Fibroblast of skin of back (primary cell): ENCODE results near the gene NTM.
A peak's percentile ranks its signal among the peaks of the same experiment; 100 is the strongest.

ENCODE experiments used
- DNase-seq: peaks from one replicate; pipeline ENCODE4 v3.0.0-alpha.2; 2013

The NTM gene

DNA sequence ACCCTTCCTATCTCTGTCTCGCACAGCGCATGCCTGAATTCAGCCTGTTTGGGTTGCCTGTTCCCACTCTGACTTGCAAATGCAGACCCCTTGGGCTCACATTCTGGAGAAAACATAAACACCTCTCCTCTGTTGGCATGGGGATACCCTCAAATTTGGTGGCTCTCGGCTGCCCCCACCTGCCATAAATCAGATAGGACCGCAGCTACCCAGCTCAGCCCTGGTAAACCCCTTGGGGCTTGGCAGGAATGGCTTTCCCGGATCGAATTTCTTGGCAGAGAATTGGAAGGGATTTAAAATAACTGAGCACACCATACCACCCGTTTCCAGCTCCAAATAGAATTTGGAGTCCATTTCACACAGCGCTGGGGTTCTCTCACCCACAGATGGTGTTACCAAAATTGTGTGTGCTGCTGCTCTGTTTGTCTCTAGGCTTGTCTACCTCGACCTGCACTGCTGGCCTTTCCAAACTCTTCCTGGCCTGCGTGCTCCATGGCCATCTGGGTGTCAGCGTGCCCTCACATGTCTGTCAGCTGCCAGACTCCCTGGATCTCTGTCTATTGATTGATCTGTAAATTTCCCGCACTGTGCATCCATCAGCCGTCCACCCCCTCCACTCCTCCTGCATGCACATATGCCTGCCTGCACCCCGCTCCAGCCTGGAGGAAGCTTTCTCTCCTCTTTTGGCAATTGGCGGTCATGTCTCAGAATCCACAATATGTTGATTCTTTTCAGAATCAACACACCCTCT lies 134.0 kb downstream of the NTM start:
- peak; percentile 54 for DNase-seq

DNA sequence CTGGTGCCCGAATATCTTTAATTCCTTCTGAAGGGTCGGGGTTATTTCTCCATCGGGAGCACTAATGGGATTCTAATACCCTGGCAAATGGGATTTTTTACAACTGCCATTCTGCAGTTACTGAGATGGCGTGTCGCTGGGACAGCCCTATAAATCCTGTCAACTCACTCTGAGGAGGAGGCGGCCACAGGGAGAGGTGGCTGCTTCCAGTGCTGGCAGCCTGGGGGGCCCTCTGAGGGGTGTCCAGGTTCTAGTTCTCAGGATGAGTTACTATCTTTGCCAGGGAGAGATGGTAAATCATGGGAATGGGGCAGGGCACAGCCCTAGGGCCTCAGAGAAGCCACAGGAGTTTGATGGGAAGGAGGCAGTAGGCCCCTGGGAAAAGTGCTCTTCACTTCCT lies 135.9 kb downstream of the NTM start:
- DNase-seq: no peak

DNA sequence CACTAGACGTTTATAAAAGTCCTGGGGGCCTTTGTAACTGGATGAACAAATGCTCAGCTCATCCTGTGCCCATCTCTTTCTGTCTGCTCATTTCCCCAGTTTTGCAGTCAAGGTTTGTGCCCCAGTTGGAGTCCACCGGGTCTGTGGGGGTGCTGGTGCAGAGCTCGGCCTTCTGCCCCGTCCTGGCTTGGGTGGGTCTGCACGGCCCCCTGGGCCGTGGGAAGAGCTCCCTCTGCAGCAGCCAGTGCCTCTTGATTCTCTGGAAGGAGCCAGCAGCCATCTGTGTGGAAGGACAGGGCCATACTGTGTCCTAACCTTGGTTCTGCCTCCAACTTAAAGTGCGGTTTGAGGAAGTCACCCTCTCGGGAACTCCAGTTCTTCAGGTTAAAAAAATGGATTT lies 140.2 kb downstream of the NTM start:
- no peak for DNase-seq

DNA sequence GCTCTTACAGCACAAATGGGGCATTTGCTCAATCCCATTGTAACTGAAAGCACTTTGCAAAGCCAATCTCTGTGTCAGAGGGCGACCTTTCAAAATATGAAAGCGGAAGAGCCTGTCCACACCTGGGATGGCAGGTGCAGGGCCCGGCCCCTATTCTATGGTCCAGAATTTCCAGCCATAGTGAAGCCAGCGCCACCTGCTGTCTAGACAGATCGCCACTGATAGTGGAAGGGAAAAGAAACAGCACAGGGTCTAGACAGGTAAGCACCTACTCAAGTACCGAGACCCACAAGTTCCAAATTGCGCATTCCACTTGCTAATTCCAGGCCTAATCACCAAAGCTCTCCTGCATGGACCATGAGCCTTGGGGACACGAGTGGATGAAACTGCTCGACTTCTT lies 141.4 kb downstream of the NTM start:
- DNase-seq: no peak

DNA sequence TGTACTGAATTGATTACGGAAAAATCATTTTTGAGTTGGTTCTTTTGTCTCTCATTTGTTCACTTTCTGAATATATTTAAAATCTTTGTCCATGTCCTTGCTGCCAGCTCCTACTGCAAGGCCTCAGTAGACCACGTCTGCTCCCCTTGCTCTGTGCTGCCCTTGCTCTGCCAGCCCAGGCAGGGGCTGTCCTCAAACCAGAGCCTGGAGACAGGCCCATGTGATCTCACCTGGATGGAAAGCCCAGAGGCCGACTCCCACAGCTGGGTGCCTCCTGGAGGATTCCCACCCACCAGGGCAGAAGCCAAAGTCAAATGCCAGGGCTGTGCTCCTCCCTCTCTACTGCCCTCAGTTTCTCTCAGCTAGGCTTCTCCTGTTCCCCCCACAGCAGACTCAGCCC lies 141.8 kb downstream of the NTM start:
- DNase-seq: no peak

DNA sequence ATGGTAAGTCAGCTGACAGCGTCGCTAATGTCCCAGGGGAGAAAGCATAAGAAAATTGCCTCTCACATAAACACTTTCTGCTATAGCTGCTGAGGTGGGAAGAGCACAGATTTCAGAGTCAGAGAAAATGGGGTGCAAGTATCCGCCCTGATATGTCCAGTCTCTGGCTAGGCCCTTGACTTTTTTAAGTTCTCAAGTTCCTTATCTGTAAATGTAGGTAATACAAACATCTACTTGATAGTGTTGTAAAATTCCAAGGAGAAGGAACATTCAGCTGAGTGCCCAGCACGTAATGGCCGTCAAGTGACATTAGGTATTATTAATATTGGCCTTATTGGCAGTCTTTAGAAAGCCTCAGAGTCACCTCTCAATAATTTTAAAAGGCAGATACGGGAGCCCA lies 143.6 kb downstream of the NTM start:
- DNase-seq: no peak

DNA sequence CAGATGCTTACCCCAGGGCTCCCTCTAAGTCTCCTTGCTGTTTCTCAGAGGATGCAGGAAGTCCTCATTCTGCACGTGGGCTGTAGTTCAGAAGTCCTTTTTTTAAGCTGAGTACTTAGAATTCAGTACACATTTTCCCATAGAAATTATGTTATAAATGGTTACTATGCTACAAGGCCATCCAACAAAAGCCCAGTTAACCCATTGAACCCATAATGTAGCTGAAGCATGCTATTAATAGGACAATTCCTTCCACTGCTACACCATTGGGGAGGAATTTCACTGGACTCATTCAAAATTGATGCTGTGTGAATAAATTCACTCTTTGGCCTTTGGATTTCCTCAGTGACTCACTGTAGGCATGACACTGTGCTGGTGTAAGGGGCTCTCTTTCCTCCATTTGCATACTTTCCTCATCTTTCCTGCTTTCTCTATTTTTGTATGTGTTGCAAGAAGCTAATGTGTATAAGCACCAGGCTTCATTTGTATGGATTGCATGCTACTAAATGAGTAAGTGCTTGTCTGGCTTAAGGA lies 148.0 kb downstream of the NTM start:
- DNase-seq: peak; percentile 56

DNA sequence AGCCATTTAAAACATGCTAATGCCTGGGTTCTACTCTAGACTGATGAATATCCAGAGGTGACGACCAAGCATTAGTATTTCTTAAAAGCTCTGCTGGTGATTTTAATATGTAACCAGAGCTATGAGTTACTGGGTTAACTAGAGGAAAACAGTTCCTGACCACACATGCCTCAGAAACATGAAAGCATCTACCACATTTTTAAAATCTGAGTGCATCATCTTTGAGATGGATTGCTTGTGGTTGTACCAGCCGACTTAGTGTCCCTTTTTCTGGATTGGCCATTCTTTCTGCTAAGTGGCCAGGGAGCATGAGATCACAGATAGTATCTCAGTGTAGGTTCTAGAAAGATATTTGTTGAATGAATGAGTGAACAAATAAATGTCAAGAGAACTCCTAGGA lies 152.4 kb downstream of the NTM start:
- peak; percentile 28 for DNase-seq

DNA sequence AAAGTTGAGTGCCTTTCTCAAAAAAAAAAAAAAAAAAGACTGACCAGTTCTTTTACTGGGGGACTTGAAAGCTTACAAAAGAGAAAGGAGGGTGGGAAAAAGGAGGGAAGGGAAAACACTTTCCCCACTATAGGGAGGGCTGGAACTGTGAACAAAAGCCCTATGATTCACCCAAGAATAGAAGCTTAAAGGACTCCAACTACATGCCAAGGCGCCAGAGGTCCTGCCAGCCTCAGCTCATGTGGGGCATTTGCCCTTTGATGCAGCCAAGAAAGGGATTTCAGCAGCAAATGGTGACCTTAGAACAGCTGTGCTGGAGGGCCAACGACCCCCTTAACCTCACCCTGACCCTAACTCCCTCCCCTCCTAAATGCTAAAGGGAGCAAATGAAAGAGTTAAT lies 160.0 kb downstream of the NTM start:
- DNase-seq: no peak

DNA sequence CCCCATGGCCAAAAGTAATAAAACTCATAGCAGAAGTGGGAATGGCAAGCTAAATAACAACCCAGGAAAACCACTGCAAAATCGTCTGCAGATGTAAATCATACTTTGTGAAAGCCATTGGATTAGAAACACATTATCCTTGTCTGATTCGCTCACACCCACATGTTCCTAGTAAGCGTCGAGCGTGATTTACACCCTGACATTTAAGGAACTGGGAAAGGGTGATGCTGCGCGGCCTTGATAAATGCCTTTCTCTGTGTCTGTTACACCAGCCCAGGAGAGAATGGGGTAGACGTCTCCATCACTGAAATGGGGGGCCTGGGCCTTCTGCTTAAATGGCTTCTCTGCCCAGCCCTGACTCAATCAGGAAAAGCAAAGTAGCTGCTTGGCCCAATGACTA lies 162.7 kb downstream of the NTM start:
- DNase-seq: no peak

DNA sequence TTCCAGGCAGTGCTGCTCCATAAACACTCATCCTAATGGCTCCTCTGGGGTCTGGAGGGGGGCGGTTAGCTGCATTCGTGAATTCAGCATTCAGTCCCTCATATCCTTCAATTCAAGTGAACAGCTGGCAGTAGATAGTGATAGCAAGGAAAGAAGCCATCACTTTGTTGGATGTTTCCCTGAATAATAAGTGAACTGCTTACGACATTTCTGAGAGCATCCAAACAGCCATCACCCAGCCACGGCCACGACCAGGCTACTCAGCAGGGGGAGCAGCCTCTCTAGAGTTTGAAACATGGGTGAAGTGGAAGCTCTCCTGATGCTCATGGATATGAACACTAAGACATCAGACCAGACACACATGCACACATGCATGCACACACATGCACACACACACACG lies 163.6 kb downstream of the NTM start:
- DNase-seq: no peak

DNA sequence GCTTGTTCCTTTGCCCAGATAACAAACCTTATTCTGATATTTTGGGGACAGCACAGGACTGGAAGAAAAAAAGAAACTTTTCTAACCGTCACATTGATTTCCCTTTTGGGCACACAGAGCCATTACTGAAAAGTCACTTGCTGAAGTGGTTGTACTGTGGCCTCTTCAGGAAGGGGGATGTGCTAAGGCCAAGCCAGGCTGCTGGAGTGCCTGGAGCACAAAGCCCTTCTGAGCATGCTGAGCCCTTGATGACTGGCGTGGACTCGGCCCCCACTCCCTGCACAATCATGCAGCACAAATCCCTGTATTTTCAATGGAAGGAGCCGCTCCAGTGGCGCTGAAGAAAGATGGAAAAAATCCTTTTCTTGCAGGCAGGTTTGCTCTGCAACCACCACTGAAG lies 164.2 kb downstream of the NTM start:
- DNase-seq: no peak

DNA sequence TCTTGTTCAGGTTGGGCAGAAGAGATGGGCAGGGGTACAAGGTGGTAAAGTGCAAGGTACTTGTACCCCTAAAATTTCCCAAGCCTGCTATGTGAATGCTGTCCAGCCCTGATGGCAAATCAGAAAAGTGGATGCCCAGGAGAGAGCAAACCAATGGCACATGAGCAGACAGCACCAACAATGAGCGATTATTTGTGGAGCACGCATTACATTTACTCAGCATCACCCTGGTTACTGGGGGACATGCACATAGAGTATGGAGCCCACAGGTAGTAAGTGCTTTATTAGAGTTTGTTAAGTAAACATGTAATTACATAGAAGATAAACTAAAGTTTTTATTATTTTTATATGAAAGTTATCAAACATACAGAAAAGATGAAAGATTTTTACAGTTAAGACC lies 165.7 kb downstream of the NTM start:
- no peak for DNase-seq

DNA sequence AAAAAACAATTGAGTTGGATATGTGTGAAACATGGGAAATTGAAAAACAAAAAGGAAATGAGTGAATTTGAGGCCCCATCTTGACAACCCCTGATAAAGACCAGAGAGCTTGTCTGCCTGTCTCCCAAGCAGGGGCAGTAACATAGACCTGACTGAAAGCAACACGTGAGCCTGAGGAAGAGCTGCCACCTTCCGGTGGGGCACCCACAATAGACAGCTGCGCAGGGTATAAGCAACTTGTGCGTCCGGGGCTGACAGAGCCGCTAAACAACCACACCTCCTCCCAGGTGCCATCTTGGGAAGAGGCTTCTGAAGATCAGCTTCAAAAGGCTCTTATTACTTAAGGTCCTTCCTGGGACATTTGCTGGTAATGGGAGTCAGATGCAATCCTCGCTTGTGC lies 166.8 kb downstream of the NTM start:
- DNase-seq: no peak

DNA sequence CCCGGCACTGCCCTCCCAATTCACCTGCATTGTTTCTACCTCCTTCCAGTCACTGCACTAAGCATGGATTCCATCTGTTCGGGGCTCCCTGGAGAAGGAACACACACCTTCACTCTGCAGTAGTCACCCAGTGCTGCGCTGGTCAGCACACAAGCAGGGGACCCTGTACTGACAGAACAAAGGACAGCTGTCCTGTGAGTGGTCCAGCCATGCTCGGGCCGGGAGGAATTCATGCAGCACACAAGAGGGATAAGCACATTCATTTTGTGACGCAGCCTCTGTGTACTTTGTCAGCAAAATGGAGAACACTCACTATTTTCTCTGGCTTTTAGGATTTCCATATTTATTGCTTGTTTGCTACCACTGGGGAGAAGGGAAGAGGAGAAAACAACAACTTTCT lies 167.3 kb downstream of the NTM start:
- no peak for DNase-seq

DNA sequence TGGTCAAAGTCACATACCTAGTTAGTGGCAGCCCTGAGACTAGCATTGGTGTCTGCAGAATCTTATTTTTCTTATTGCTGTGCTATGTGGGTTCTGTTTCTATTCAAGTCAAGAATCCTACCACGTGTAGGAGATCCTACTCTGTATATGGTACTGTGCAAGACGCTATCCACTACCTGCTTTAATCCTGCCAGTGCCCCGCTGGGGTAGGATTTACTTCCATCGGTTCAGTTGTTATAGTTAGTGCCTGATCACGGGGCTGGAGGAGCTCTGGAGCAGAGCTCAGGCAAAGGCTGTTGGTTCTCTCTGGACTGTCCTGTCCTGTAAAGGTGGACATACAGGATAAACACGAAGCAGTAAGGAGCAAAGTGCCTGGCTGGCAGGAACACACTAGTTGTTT lies 167.9 kb downstream of the NTM start:
- DNase-seq: no peak

DNA sequence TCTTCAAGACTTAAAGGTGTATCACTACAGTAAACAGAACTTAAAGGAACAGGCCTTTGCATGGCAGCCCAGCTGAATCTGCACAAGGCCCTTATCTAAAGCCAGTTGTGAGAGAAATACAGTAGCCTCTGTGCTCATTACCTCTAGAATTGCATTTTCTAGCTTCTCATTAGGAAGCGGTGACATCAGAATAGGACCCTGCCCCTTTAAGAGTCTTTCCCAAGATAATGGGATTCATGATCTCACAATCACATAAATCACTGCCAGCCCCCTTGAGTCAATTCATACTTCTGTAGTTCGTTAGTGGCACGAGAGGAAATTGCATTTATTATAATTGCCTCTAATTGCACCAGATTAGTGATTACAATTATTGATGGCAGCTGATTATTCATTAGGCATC lies 170.3 kb downstream of the NTM start:
- no peak for DNase-seq

DNA sequence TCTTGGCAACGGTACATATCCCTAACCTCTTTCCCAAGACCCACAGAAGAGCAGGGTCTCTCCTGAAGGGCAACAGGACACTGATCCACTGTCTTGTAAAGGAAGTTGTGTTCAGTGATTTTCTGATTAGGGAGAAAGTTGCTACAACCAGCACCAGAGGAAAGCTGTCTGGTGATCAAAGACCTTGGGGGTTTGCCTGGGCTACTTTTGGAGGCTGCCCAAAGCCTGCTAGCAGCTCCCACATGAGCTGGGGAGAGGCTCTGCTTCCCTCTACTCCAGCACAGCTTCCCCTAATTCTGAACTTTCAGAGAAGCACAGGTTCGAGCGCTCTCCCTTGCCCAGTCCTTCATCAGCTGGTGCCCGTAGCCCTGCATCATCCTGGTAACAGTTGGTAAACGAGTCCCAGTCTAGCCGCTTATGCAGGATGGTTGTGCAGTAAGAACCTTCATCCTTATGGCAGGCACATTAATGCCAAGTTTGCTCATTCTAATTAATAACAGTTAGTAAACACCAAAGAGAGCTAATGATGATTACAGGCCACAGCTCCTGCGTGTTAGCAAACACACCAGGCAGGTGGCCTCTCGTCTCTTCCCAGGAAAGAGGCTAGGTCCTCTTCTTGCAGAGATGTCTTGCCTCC lies 173.1 kb downstream of the NTM start:
- DNase-seq: no peak

DNA sequence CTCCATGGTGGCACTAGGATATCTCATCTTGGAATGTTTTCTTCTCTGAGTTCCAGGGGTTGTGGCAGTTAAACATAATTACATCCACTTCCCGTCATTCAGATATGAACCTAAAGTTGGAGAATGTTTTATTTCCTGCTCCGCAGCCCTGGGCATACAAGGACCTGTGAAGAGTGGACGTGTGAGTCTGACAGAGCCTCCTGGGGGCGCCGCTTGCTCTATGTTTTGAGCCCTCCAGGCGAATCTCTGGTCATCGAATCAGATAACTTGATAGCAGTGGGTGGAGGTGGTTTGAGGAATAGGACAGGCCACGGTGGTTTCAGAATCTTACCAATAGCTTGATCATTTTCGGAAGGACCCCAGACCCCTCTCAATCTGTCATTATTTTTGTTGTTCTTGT lies 174.2 kb downstream of the NTM start:
- DNase-seq: no peak

DNA sequence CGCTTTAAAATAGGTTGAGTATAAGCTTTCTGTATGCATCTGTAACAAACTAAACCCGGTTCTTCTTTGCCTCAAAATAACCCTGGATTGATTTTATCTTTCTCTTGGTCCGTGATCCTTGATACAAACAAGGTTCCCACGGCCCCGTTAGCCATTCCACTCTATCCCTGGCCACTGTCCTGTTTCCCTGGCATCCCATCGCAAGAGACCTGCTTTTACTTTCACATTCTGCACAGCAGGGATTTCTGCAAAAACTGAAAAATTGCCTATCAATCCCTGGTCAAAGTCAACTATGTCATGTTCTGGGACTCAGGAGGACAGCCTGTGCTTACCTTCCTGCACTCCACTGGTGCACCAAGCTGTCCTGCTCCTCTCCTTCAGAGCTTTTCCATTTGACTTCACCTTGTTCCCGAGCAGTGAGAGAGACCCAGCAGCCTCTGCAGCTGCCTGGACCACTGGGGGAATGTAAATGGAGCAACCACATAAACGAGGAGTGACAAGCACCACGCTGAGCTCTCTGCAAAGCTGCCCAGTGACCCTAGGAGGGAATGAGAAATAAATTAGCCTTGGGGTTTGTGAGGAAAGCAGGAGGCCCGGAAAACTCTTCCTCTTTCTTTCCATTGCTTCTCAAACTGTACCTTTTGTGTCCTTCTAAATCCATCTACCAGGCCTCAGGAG lies 175.9 kb downstream of the NTM start:
- no peak for DNase-seq

DNA sequence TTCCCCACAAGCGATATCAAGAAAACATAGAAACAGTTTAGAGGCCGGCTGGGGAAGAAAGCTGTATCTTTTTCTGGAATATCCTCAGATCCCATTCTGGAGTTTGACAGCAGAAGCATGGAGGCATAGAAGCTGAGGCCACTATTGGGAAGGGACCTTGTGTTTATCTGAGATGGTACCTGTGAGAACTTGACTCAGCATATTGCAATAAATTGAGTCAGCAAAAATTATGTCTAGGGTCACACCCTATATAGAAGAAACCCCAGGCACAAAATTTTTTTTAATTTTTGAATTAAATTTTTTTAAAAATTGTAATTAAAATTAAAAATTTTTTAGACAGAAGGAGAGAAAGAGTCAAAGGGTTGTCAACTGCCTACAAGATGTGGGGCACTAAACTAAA lies 178.7 kb downstream of the NTM start:
- no peak for DNase-seq

DNA sequence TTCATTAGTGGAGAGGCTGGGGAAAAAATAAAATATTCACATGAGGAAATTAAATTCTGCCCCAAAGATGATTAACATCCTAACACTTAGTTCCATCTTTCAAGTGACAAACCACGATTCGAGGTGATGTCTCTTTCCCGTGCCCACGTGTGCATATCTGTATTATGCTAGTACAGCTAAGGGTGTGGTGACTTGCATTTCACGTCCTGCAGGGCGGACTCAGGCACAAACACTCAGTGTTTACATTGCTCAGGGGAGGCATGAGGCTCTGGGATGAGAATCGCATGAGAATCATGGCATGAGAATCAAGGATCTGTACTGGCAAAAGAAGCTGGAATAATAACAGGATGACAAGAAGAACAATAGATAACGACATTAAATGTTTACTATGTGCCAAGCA lies 179.4 kb downstream of the NTM start:
- no peak for DNase-seq

DNA sequence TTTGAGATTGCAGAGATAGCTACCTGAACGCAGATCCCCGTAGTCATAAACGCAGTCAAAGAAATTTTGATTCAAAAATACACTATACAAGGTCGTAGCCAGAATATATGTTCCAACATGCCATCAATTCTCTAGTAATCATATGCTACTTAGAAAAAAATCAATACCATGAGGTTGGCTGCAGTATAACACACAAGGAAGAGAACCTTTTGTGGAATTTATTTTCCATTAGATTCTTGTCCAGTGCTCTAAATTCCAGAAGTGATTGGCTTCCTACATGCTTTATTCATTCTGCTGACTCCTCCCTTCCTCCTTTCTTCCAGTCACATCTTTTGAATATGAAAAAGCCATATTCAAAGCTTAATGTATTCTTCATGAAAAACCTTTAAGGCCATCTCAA lies 189.9 kb downstream of the NTM start:
- no peak for DNase-seq

DNA sequence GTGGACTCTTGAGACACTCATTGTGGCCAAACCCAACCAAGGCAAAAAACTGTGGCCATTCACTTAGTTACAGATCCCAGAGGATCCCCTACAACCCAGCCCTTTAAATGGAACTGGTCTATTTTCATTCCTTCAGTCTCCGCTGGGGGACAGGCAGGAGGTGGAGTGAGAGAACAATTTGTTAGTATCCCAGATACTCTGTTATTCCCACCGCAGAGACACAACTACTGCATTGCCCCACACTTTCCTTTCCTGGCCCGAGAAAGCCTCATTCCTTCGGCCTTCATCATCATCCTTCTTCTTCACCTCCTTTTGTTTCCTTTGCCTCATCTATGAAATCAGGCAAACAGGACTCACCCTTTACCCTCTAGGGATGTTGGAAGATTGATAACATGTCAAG lies 191.1 kb downstream of the NTM start:
- peak; percentile 11 for DNase-seq
